ENCODE measurements around the gene ARHGAP31.

DNA sequence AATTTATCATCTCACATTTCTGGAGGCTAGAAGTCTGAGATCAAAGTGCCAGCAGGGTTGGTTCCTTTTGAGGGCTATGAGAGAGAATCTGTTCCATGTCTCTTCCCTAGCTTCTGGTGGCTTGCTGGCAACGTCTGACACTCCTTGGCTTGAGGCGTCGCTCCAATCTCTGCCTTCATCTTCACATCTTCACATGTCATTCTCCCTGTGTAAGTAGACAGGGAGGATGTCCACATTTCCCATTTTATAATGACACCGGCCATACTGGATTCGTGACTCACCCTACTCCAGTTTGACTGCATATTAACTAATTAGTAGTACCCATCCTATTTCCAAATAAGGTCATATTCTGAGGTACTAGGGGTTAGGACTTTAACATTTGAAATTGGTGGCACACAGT, 17.5 kb upstream of the ARHGAP31 start:
- TF ChIP-seq SAP30 (IDR thresholded peaks at IDR 0.05; ENCODE audit: insufficient read depth, insufficient replicate concordance, low read length) (no peak), SUZ12 (IDR thresholded peaks at IDR 0.05; ENCODE audit: low read length) (no peak), EZH2 (IDR thresholded peaks at IDR 0.05; ENCODE audit: low read depth, low read length, severe bottlenecking) (no peak), BACH1 (IDR thresholded peaks at IDR 0.05; ENCODE audit: low read length) (no peak), POLR2A (IDR thresholded peaks at IDR 0.05; ENCODE audit: control extremely low read depth in 1 of 2, low read depth in 2 of 2, low read length in 2 of 2) (no peak), EGR1 (IDR thresholded peaks at IDR 0.05; ENCODE audit: borderline replicate concordance, low read depth, low read length) (no peak), SRF (IDR thresholded peaks at IDR 0.05; ENCODE audit: low read depth, low read length) (no peak), RAD21 (IDR thresholded peaks at IDR 0.05 in 1 of 2, conservative IDR thresholded peaks at IDR 0.05 in 1 of 2; ENCODE audit: low read depth in 2 of 2, low read length in 2 of 2) (no peak), ZNF274 (IDR thresholded peaks at IDR 0.05; ENCODE audit: borderline replicate concordance, extremely low read depth, low read length) (no peak), HDAC2 (IDR thresholded peaks at IDR 0.05; ENCODE audit: borderline replicate concordance in 1 of 2, low read depth in 2 of 2, low read length in 2 of 2) (no peak), CREB1 (IDR thresholded peaks at IDR 0.05) (no peak)
- TF ChIP-seq, protein P1, sequence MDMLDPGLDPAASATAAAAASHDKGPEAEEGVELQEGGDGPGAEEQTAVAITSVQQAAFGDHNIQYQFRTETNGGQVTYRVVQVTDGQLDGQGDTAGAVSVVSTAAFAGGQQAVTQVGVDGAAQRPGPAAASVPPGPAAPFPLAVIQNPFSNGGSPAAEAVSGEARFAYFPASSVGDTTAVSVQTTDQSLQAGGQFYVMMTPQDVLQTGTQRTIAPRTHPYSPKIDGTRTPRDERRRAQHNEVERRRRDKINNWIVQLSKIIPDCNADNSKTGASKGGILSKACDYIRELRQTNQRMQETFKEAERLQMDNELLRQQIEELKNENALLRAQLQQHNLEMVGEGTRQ (IDR thresholded peaks at IDR 0.05; ENCODE audit: low read length) = no peak
- TF ChIP-seq, protein P2, sequence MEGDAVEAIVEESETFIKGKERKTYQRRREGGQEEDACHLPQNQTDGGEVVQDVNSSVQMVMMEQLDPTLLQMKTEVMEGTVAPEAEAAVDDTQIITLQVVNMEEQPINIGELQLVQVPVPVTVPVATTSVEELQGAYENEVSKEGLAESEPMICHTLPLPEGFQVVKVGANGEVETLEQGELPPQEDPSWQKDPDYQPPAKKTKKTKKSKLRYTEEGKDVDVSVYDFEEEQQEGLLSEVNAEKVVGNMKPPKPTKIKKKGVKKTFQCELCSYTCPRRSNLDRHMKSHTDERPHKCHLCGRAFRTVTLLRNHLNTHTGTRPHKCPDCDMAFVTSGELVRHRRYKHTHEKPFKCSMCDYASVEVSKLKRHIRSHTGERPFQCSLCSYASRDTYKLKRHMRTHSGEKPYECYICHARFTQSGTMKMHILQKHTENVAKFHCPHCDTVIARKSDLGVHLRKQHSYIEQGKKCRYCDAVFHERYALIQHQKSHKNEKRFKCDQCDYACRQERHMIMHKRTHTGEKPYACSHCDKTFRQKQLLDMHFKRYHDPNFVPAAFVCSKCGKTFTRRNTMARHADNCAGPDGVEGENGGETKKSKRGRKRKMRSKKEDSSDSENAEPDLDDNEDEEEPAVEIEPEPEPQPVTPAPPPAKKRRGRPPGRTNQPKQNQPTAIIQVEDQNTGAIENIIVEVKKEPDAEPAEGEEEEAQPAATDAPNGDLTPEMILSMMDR (IDR thresholded peaks at IDR 0.05; ENCODE audit: control extremely low read depth in 1 of 3, insufficient read depth in 1 of 3, low read depth in 1 of 3, low read length in 3 of 3) = no peak

All from H1 (cell line).